Immature natural killer cell (primary cell): ENCODE measurements around the gene EXOSC10. TPM values are rescaled to one million over a fixed set of nuclear protein-coding genes. Genes with fewer than 3 reads are reported as not detected.
"Not testable (repeated sequence)": the region's sequence is repeated elsewhere in the genome, so short reads cannot be mapped to it uniquely, and the experiment has no call there.

Experiments
- DNase-seq, 3 donors: peaks; one replicate each; pipeline ENCODE4 v3.0.0; 2022; ENCODE audit warnings: mixed read lengths in 1 of 3
- H3K27ac Mint-ChIP-seq, 6 donors: one replicate each; pipeline ENCODE4 v1.8.0; 2020; ENCODE audit warnings: mixed read lengths in 6 of 6, mild to moderate bottlenecking in 5 of 6, inconsistent platforms in 4 of 6, moderate library complexity in 3 of 6
- H3K27me3 Mint-ChIP-seq, 3 donors: one replicate each; pipeline ENCODE4 v1.8.0; 2020 to 2021; ENCODE audit warnings: low read depth in 3 of 3, mild to moderate bottlenecking in 3 of 3, mixed read lengths in 3 of 3, moderate library complexity in 3 of 3, inconsistent platforms in 1 of 3
- H3K36me3 Mint-ChIP-seq, 3 donors: one replicate each; pipeline ENCODE4 v1.8.0; 2020; ENCODE audit warnings: mixed read lengths in 3 of 3, inconsistent platforms in 2 of 3, mild to moderate bottlenecking in 2 of 3
- H3K4me1 Mint-ChIP-seq, 2 donors: one replicate each; pipeline ENCODE4 v1.8.0; 2020; ENCODE audit warnings: inconsistent platforms in 2 of 2, mild to moderate bottlenecking in 2 of 2, mixed read lengths in 2 of 2, moderate library complexity in 1 of 2
- H3K4me3 Mint-ChIP-seq, 5 donors: one replicate each; pipeline ENCODE4 v1.8.0; 2020; ENCODE audit warnings: mild to moderate bottlenecking in 5 of 5, mixed read lengths in 5 of 5, inconsistent platforms in 3 of 5, moderate library complexity in 3 of 5
- H3K9me3 Mint-ChIP-seq, 6 donors: one replicate each; pipeline ENCODE4 v1.8.0; 2020; ENCODE audit warnings: mild to moderate bottlenecking in 6 of 6, mixed read lengths in 6 of 6, inconsistent platforms in 4 of 6, moderate library complexity in 3 of 6
- polyA plus RNA-seq, 3 donors: library from polyadenylated mRNA; unstranded; fragments of 300-500 nt; fragmentation: Illumina TruSeq; gene quantifications; one replicate each; pipeline ENCODE4 v1.2.3, GENCODE V29; 2021

The EXOSC10 gene
- polyA plus RNA-seq, 3 donors from 2014 or later: 25.4 to 49.1 (median 27.6) TPM

- no peak overlapping the region for H3K27ac Mint-ChIP-seq
- no peak overlapping the region for H3K4me3 Mint-ChIP-seq
- peaks cover 34 to 70% (median 36%) of the 10 kb centered on the region in 3 donors for H3K36me3 Mint-ChIP-seq
- no peaks in the 10 kb centered on the region for H3K9me3 Mint-ChIP-seq
- H3K27me3 Mint-ChIP-seq: no peaks in the 10 kb centered on the region
- no peak for DNase-seq
- H3K4me1 Mint-ChIP-seq: no peaks in the 10 kb centered on the region
These were observed 32.1 kb upstream of the EXOSC10 start for GRCh38 chr1:11131816-11132215.

GRCh38 chr1:11130406-11130805, 30.7 kb upstream of the EXOSC10 start:
- Mint-ChIP-seq H3K4me1 (no peaks in the 10 kb centered on the region), H3K4me3 (no peak overlapping the region), H3K27ac (no peak overlapping the region), H3K36me3 (peaks cover 42 to 78% (median 43%) of the 10 kb centered on the region in 3 donors), H3K27me3 (no peaks in the 10 kb centered on the region), H3K9me3 (no peaks in the 10 kb centered on the region)
- no peak for DNase-seq

GRCh38 chr1:11129649-11130390, 30.2 kb upstream of the EXOSC10 start:
- Mint-ChIP-seq H3K4me3 (no peak overlapping the region), H3K4me1 (no peaks in the 10 kb centered on the region), H3K9me3 (no peaks in the 10 kb centered on the region), H3K27me3 (no peaks in the 10 kb centered on the region), H3K36me3 (peaks cover 40 to 77% (median 41%) of the 10 kb centered on the region in 3 donors), H3K27ac (no peak overlapping the region)
- no peak for DNase-seq

GRCh38 chr1:11126569-11126968, 26.9 kb upstream of the EXOSC10 start:
- Mint-ChIP-seq H3K4me1 (no peaks in the 10 kb centered on the region), H3K4me3 (no peak overlapping the region), H3K36me3 (peaks cover 39 to 62% (median 42%) of the 10 kb centered on the region in 3 donors), H3K9me3 (no peaks in the 10 kb centered on the region), H3K27ac (peak overlapping the region in 2 of 6 donors; percentile 38 to 50), H3K27me3 (no peaks in the 10 kb centered on the region)
- no peak for DNase-seq

- Mint-ChIP-seq H3K27ac (no peak overlapping the region), H3K4me3 (no peak overlapping the region), H3K4me1 (no peaks in the 10 kb centered on the region), H3K27me3 (no peaks in the 10 kb centered on the region), H3K9me3 (no peaks in the 10 kb centered on the region), H3K36me3 (peaks cover 35 to 62% (median 43%) of the 10 kb centered on the region in 3 donors)
- DNase-seq: no peak
These were observed 26.3 kb upstream of the EXOSC10 start for GRCh38 chr1:11125931-11126330.

- no peaks in the 10 kb centered on the region for H3K4me1 Mint-ChIP-seq
- H3K27ac Mint-ChIP-seq: no peak overlapping the region
- H3K9me3 Mint-ChIP-seq: no peaks in the 10 kb centered on the region
- DNase-seq: no peak
- no peak overlapping the region for H3K4me3 Mint-ChIP-seq
- peaks cover 29 to 55% (median 37%) of the 10 kb centered on the region in 3 donors for H3K36me3 Mint-ChIP-seq
- H3K27me3 Mint-ChIP-seq: no peaks in the 10 kb centered on the region
These were observed 25.3 kb upstream of the EXOSC10 start for GRCh38 chr1:11124965-11125364.

GRCh38 chr1:11116318-11116717, 16.6 kb upstream of the EXOSC10 start:
- Mint-ChIP-seq H3K9me3 (no peaks in the 10 kb centered on the region), H3K27me3 (peaks cover 0 to 2% (median 0%) of the 10 kb centered on the region in 3 donors), H3K27ac (no peak overlapping the region), H3K36me3 (peaks cover 17 to 39% (median 20%) of the 10 kb centered on the region in 3 donors), H3K4me3 (no peak overlapping the region), H3K4me1 (no peaks in the 10 kb centered on the region)
- no peak for DNase-seq

- Mint-ChIP-seq H3K9me3 (no peaks in the 10 kb centered on the region), H3K4me1 (no peaks in the 10 kb centered on the region), H3K36me3 (peaks cover 15 to 34% (median 20%) of the 10 kb centered on the region in 3 donors), H3K4me3 (no peak overlapping the region), H3K27me3 (peaks cover 0 to 2% (median 0%) of the 10 kb centered on the region in 3 donors), H3K27ac (no peak overlapping the region)
- no peak for DNase-seq
These were observed 15.3 kb upstream of the EXOSC10 start for GRCh38 chr1:11114966-11115365.

- Mint-ChIP-seq H3K4me3 (no peak overlapping the region), H3K4me1 (no peaks in the 10 kb centered on the region), H3K36me3 (peaks cover 27 to 57% (median 35%) of the 10 kb centered on the region in 3 donors), H3K27me3 (peaks cover 0 to 2% (median 2%) of the 10 kb centered on the region in 3 donors), H3K9me3 (no peaks in the 10 kb centered on the region), H3K27ac (no peak overlapping the region)
- DNase-seq: no peak
These were observed 9.5 kb upstream of the EXOSC10 start for GRCh38 chr1:11109047-11109760.

GRCh38 chr1:11107599-11107998, 7.9 kb upstream of the EXOSC10 start:
- H3K9me3 Mint-ChIP-seq: no peaks in the 10 kb centered on the region
- H3K4me1 Mint-ChIP-seq: no peaks in the 10 kb centered on the region
- DNase-seq: no peak
- H3K36me3 Mint-ChIP-seq: peaks cover 23 to 44% (median 29%) of the 10 kb centered on the region in 3 donors
- H3K27ac Mint-ChIP-seq: no peak overlapping the region
- H3K27me3 Mint-ChIP-seq: peaks cover 0 to 2% (median 2%) of the 10 kb centered on the region in 3 donors
- H3K4me3 Mint-ChIP-seq: no peak overlapping the region

- Mint-ChIP-seq H3K27ac (no peak overlapping the region), H3K9me3 (no peaks in the 10 kb centered on the region), H3K4me3 (no peak overlapping the region), H3K36me3 (peaks cover 16 to 33% (median 23%) of the 10 kb centered on the region in 3 donors), H3K27me3 (peaks cover 0 to 4% (median 2%) of the 10 kb centered on the region in 3 donors), H3K4me1 (no peaks in the 10 kb centered on the region)
- no peak for DNase-seq
These were observed 5.9 kb upstream of the EXOSC10 start for GRCh38 chr1:11105586-11105985.

- Mint-ChIP-seq H3K4me3 (peak overlapping the region; percentile 4 to 54 (median 36)), H3K4me1 (peaks cover 15 to 21% of the 10 kb centered on the region in 2 donors), H3K9me3 (no peaks in the 10 kb centered on the region), H3K36me3 (peaks cover 0 to 5% (median 4%) of the 10 kb centered on the region in 3 donors), H3K27me3 (peaks cover 0 to 6% (median 4%) of the 10 kb centered on the region in 3 donors), H3K27ac (peak overlapping the region in 2 of 6 donors; percentile 45 to 79)
- no peak for DNase-seq
These were observed 1.7 kb upstream of the EXOSC10 start for GRCh38 chr1:11101347-11101746.

GRCh38 chr1:11100806-11101205, 1.1 kb upstream of the EXOSC10 start:
- not testable (repeated sequence) for H3K27me3 Mint-ChIP-seq, H3K9me3 Mint-ChIP-seq, DNase-seq, H3K36me3 Mint-ChIP-seq
- Mint-ChIP-seq H3K4me1 (peaks cover 15 to 21% of the 10 kb centered on the region in 2 donors), H3K4me3 (peak overlapping the region in 3 of 5 donors; percentile 14 to 93 (median 39)), H3K27ac (peak overlapping the region in 1 of 6 donors; percentile 28)

GRCh38 chr1:11100149-11100493, 452 bp upstream of the EXOSC10 start:
- peaks cover 0 to 4% (median 4%) of the 10 kb centered on the region in 3 donors for H3K36me3 Mint-ChIP-seq
- peak overlapping the region; percentile 76 to 95 (median 92) for H3K27ac Mint-ChIP-seq
- no peaks in the 10 kb centered on the region for H3K9me3 Mint-ChIP-seq
- H3K4me3 Mint-ChIP-seq: peak overlapping the region; percentile 93 to 97 (median 95)
- H3K27me3 Mint-ChIP-seq: peaks cover 0 to 3% (median 2%) of the 10 kb centered on the region in 3 donors
- H3K4me1 Mint-ChIP-seq: peaks cover 15 to 21% of the 10 kb centered on the region in 2 donors
- no peak for DNase-seq
